GM12801 (cell line): ENCODE measurements around the gene UNC5B.

Experiments used
- TF ChIP-seq, protein P1 (sequence below): IDR thresholded peaks from one replicate; pipeline ENCODE4 v1.5.1; 2011; ENCODE audit warnings: control low read depth; ENCODE audit not compliant: insufficient read length; ENCODE audit errors: extremely low read depth

Gene UNC5B

DNA sequence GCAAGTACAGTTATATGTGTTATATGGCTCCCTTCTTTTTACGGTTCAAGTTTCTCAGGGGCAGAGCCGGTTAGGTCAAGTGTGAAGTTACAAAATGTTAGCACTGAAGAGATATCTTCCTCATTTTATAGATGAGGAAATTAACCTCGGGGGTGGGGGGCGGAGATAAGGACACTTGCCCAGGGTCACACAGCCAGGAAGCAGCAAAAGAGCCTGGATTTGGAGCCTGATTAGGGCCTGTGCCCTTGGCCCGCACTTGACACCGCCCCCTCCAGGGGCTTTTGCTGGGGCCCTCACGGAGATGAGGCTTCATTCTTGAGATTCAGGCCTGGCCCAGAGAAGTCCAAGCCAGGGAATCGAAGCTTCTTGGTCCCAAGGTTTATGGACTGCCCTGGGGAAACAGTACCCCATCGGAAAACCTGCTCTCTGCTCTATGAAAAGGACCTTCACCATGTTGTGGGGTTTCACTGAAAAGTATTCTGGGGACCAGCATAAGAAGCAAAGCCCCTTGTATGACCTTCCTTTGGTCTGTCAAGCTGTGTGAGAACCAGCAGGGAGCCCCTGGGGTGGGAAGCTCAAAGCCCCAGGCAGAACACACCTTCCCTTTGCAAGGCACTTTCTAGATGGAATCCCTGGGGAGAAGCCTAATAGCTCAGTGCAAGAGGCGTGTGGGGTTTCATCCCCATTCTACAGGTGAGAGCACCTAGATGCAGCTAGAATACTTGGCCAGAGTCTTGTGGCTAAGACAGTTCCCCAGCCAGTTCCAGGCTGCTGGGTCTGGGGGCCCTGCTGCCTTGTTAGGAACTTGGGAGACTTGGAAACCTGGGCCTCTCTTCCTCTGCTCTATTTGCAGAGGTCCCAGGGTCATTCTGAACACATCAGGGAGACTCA, 21.9 kb downstream of the UNC5B start:
- TF ChIP-seq, protein P1, sequence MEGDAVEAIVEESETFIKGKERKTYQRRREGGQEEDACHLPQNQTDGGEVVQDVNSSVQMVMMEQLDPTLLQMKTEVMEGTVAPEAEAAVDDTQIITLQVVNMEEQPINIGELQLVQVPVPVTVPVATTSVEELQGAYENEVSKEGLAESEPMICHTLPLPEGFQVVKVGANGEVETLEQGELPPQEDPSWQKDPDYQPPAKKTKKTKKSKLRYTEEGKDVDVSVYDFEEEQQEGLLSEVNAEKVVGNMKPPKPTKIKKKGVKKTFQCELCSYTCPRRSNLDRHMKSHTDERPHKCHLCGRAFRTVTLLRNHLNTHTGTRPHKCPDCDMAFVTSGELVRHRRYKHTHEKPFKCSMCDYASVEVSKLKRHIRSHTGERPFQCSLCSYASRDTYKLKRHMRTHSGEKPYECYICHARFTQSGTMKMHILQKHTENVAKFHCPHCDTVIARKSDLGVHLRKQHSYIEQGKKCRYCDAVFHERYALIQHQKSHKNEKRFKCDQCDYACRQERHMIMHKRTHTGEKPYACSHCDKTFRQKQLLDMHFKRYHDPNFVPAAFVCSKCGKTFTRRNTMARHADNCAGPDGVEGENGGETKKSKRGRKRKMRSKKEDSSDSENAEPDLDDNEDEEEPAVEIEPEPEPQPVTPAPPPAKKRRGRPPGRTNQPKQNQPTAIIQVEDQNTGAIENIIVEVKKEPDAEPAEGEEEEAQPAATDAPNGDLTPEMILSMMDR, result no peak

DNA sequence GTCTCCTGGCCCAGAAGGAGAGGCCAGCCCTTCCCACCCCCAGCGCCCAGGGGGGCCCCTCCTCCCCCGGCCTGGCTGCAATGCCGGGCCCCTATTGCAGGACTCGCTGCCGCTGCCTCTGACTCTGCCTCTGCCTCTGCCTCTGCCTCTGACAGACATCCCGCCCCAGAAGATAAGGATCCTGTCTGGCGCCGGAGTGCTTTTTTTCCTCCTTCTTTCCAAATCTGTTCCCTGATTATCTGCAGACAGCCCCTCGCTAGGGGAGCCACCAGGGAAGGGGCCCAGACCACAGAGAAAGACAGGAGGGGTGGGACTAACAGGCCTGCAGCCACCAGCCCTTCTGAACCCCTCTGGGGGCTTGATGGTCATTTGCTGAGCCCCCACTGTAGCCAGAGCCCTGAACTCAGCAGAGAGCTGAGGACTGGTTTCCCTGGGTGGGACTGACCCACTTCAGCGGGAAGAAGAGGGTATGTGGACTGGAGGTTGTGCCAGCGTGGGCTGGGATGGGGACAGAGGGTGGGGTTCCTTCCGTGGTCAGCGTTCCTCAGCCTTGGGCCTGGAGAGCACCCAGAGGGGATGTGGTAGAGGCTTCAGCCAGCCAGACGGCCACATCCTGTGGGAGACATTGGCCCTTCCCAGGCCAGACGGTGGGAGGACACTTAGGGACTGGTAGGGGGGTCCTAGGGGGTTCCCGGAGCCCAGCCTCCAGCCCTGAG, 22.8 kb downstream of the UNC5B start:
- TF ChIP-seq, protein P1, result no peak

DNA sequence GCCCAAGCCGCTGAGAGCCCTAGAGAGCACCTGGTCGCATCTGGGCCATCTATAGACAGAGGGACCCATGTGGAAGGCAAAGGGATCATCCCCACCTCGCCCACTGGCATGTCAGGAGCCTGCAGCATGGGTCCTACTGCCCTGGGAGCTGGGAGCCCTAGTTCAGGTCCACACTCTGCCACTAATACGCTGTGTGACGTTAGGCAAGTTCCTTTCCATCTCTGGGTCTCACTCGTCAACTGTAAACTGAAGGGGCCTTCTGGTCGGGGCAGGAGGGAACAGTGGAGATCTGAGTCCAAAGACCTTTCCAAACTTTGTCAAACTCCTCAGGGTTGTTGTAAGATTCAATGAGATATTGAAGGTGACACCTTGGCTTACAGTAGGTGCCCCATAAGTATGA, 23.4 kb downstream of the UNC5B start:
- TF ChIP-seq, protein P1, result no peak

DNA sequence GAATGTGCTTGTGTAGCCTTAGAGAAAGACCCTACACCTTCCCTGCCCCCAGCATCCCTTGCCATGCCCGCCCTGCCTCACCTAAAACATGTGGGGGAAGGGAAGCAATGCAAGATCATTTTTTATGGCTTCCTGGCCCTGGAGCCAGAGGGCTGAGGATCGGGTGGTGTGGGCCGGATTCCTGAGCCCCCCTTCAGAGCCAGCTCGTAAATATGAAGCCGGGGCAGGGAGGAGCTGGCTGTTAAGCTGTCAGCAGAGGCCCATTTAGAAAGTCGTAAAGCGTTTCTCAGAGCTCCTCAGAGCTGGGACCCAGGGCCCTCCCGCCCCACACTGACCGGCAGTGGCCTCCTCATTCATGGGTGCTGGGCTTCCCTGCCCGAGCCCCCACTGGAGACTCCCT, 23.9 kb downstream of the UNC5B start:
- TF ChIP-seq, protein P1, result no peak

DNA sequence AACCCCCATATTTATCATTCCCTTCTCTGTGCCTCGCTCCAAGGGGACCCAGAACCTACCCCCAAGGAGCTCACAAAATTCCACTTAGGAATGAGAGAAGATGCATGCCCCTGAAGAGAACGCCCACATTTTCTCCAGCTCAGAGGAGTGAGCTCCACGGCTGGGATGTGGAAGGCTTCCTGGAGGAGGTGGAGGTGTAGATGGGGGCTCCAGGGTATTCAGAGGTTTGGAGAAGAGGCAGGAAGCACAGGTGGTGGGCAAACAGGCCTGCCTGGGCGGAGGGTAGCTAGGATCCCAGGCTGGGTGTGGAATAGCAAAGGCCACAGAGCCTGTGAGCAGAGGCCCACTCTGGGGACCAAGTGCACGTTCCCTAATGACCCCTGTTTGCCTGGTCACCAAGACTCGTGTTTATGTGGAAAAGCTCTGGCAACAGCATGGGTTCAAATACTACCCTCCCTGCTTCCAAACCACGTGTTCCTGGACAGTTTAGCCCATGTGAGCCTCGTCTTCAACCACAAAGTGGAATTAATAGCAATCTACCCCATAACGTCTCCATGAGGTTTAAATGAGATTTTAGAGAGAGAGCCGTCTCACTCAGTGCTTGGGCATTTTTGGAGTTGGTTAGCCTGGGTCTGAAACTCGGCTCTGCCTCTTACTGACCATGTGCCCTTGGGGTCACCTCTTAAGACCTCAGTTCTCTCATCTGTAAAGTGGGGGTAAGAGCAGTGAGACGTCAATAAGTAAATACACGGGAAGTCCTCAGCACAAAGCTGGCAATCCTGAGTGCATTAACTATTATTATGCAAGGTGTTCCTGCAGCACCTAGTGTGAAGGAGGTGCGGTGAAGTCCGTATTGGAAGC, 24.7 kb downstream of the UNC5B start:
- TF ChIP-seq, protein P1, result no peak

DNA sequence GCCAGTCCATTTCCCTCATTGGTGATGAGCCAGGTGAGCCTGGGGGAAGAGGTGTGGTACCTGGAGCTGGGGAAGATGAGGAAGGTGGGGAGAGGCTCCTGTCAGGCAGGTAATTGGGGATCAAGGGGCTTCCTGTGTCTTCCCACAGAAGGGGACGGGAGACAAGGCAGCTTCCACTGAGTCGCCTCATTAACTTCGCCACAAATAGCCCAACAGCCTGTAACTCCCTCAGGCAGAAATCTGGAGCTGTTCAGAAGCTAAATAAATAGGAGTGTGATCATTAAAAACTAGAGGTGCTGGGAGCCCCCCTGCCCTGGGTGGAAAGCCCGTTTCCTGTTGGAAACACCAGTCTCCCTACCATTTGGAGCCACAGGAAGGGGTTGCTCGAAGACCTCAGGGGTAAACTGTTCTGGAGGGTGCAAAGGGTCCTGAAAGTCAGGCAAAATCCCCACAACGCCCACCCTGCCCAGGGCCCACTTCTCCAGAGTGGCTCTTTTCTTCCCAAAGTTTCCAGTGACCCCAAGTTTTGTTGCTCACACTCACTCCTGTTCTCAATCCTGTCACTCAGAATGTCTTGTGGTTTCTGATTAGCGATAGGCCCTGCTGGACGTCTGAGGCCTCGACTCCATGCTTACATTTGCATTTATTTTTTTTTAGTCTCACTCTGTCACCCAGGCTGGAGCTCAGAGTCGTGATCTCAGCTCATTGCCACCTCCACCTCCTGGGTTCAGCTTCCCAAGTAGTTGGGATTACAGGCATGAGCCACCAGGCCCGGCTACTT, 25.7 kb downstream of the UNC5B start:
- TF ChIP-seq, protein P1, result no peak
